Hepatocyte (in vitro differentiated cells): ENCODE measurements around the gene RABGAP1L.

ENCODE experiments used
- CTCF ChIP-seq: fragments of 200-600 bp; sonication (generic); IDR thresholded peaks from 2 replicates; pipeline ENCODE4 v1.5.1; 2016; ENCODE audit warnings: antibody characterized with exemption, mild to moderate bottlenecking; ENCODE audit not compliant: poor library complexity
- EZH2 ChIP-seq: fragments of 200-600 bp; sonication (generic); IDR thresholded peaks from 2 replicates; pipeline ENCODE4 v1.6.1; 2016; ENCODE audit warnings: antibody characterized with exemption, mild to moderate bottlenecking, borderline replicate concordance
- EZH2phosphoT487 ChIP-seq: fragments of 200-600 bp; sonication (generic); IDR thresholded peaks from one replicate; pipeline ENCODE4 v1.6.1; 2018; ENCODE audit warnings: antibody characterized with exemption, mild to moderate bottlenecking, low read depth, moderate library complexity; ENCODE audit not compliant: unreplicated experiment, severe bottlenecking

- no peak for TF ChIP-seq EZH2phosphoT487
- no peak for TF ChIP-seq CTCF
- no peak for TF ChIP-seq EZH2
Observed at GRCh38 chr1:174971466-174971865, 812.1 kb downstream of the RABGAP1L start.
